ENCODE measurements around the gene SGPP2. TPM values are rescaled to one million over a fixed set of nuclear protein-coding genes. Genes with fewer than 3 reads are reported as not detected.

The SGPP2 gene
- total RNA-seq, 1 experiment from 2014 or later: not detected

- Histone ChIP-seq H3K23ac (ENCODE audit: insufficient read length, low read depth, low read length) (no peak overlapping the region), H3K79me2 (ENCODE audit: insufficient read depth, low read length) (no peaks in the 10 kb centered on the region), H4K8ac (replicated peaks; ENCODE audit: insufficient read length, low read depth, low read length) (no peak overlapping the region), H2AK5ac (ENCODE audit: insufficient read length, low read length) (no peak overlapping the region), H3K14ac (ENCODE audit: insufficient read depth, low read length) (no peak overlapping the region), H3T11ph (ENCODE audit: low read length) (no peak overlapping the region), H4K91ac (ENCODE audit: insufficient read length, low read depth, low read length) (no peak overlapping the region), H3K4me2 (ENCODE audit: insufficient read depth, insufficient read length, low read length) (no peak overlapping the region), H3K27ac (ENCODE audit: insufficient read length, low read depth, low read length) (no peak overlapping the region), H2BK5ac (ENCODE audit: insufficient read length, low read length) (no peak overlapping the region), H3K9me3 (ENCODE audit: control insufficient read depth, low read depth, low read length) (no peaks in the 10 kb centered on the region), H2BK120ac (ENCODE audit: low read depth, low read length, poor library complexity, severe bottlenecking) (no peak overlapping the region), H2BK12ac (ENCODE audit: insufficient read length, low read depth, low read length) (no peak overlapping the region), H3K23me2 (ENCODE audit: insufficient read length, low read depth, low read length, poor library complexity, severe bottlenecking) (no peaks in the 10 kb centered on the region), H2BK15ac (ENCODE audit: low read depth, low read length) (no peak overlapping the region), H2AFZ (ENCODE audit: low read length) (no peak overlapping the region), H3K4ac (ENCODE audit: low read depth, low read length) (no peak overlapping the region), H3K4me1 (ENCODE audit: insufficient read depth, low read length) (no peaks in the 10 kb centered on the region), H4K5ac (ENCODE audit: insufficient read length, low read depth, low read length) (no peak overlapping the region), H3K79me1 (ENCODE audit: insufficient read depth, low read depth, low read length, poor library complexity, severe bottlenecking) (no peaks in the 10 kb centered on the region), H4K20me1 (ENCODE audit: control insufficient read depth, insufficient read depth, insufficient read length) (no peaks in the 10 kb centered on the region), H2BK20ac (ENCODE audit: low read depth, low read length, poor library complexity, severe bottlenecking) (no peak overlapping the region), H3K27me3 (ENCODE audit: insufficient read depth, low read length) (no peaks in the 10 kb centered on the region; the same call in 1 of the 2 replicates), H3K9ac (ENCODE audit: extremely low read depth, insufficient read length, low read length) (no peak overlapping the region), H3K18ac (ENCODE audit: insufficient read length, low read depth, low read length) (no peak overlapping the region), H3K56ac (ENCODE audit: insufficient read length, low read depth, low read length) (no peak overlapping the region)
- no peaks in the 10 kb centered on the region for H3K4me1 Mint-ChIP-seq
- no peak for TF ChIP-seq CTCF (conservative IDR thresholded peaks at IDR 0.05)
- no peak for DNase-seq
- no peak overlapping the region for H3K4me3 Mint-ChIP-seq
- peaks cover 62% of the 10 kb centered on the region for H3K27me3 Mint-ChIP-seq (ENCODE audit: low read depth)
- H3K9me3 Mint-ChIP-seq: no peaks in the 10 kb centered on the region
- H3K36me3 Mint-ChIP-seq (ENCODE audit: insufficient read depth in 1 of 3, low read depth in 3 of 3): no peaks in the 10 kb centered on the region
- H3K27ac Mint-ChIP-seq: no peak overlapping the region
- WGBS (ENCODE audit: extremely low coverage, insufficient read length, low lambda C conversion rate): no CpG with 5 or more reads among the region's 8 CpGs
These were observed 79.8 kb downstream of the SGPP2 start for GRCh38 chr2:222504191-222504590.

All from H9 (cell line).